IMR-90 (cell line): Measurements from ENCODE around the gene UBE3A.

Source experiments
- CEBPB ChIP-seq: IDR thresholded peaks from 2 replicates; pipeline ENCODE4 v1.6.1; 2012; ENCODE audit warnings: low read depth, low read length, improper control_type of control experiment
- FOS ChIP-seq: fragments of 150-350 bp; IDR thresholded peaks from 2 replicates; pipeline ENCODE4 v1.6.1; 2016; ENCODE audit warnings: low read depth, low read length
- MAZ ChIP-seq: IDR thresholded peaks from 2 replicates; pipeline ENCODE4 v1.6.1; 2012; ENCODE audit warnings: low read depth, mild to moderate bottlenecking, low read length, improper control_type of control experiment, moderate library complexity, borderline replicate concordance
- MXI1 ChIP-seq: IDR thresholded peaks from 2 replicates; pipeline ENCODE4 v1.6.1; 2012; ENCODE audit warnings: low read depth, mild to moderate bottlenecking, low read length, moderate library complexity, borderline replicate concordance
- POLR2A ChIP-seq: IDR thresholded peaks from 2 replicates; pipeline ENCODE4 v1.6.1; 2012; ENCODE audit warnings: mild to moderate bottlenecking, low read depth, low read length
- RAD21 ChIP-seq: IDR thresholded peaks from 2 replicates; pipeline ENCODE4 v1.6.1; 2012; ENCODE audit warnings: low read length, improper control_type of control experiment
- RCOR1 ChIP-seq: IDR thresholded peaks from 2 replicates; pipeline ENCODE4 v1.6.1; 2012; ENCODE audit warnings: mild to moderate bottlenecking, low read length, improper control_type of control experiment; ENCODE audit not compliant: insufficient replicate concordance
- RFX5 ChIP-seq: IDR thresholded peaks from 2 replicates; pipeline ENCODE4 v1.8.0; 2012; ENCODE audit warnings: low read depth, mild to moderate bottlenecking, low read length, moderate library complexity
- USF2 ChIP-seq: fragments of 150-350 bp; IDR thresholded peaks from 2 replicates; pipeline ENCODE4 v1.6.1; 2017; ENCODE audit warnings: mild to moderate bottlenecking, antibody characterized with exemption, low read length, low read depth
- TF ChIP-seq, protein P1 (sequence below): conservative IDR thresholded peaks from 2 replicates; pipeline ENCODE4 v1.5.1; 2012; ENCODE audit warnings: mild to moderate bottlenecking, low read depth, low read length, improper control_type of control experiment

DNA sequence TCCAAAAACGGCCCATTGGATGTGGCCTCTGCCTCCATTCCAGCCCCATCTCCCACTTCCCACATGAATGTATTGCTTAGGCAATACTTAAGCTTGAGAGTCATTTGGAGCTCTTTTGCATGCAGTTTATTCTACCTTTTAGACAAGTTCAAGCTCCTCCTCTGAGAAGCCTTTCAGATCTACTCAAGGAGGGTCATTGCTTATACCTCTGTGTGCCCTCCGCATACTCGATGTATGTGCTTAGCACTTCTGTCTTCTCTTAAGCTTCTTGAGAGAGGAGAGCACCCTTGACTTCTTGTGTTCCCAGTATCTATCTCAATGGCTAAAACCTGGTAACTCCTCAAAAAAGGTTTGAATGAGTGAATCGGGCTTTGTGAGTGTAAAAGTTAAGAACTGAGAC is 6.6 kb upstream of the UBE3A start:
- TF ChIP-seq, protein P1, sequence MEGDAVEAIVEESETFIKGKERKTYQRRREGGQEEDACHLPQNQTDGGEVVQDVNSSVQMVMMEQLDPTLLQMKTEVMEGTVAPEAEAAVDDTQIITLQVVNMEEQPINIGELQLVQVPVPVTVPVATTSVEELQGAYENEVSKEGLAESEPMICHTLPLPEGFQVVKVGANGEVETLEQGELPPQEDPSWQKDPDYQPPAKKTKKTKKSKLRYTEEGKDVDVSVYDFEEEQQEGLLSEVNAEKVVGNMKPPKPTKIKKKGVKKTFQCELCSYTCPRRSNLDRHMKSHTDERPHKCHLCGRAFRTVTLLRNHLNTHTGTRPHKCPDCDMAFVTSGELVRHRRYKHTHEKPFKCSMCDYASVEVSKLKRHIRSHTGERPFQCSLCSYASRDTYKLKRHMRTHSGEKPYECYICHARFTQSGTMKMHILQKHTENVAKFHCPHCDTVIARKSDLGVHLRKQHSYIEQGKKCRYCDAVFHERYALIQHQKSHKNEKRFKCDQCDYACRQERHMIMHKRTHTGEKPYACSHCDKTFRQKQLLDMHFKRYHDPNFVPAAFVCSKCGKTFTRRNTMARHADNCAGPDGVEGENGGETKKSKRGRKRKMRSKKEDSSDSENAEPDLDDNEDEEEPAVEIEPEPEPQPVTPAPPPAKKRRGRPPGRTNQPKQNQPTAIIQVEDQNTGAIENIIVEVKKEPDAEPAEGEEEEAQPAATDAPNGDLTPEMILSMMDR, result no peak
- no peak for TF ChIP-seq USF2
- TF ChIP-seq FOS, result no peak
- TF ChIP-seq POLR2A, result no peak
- TF ChIP-seq RFX5, result no peak
- TF ChIP-seq RAD21, result no peak
- TF ChIP-seq CEBPB, result no peak
- TF ChIP-seq MXI1, result no peak
- no peak for TF ChIP-seq MAZ
- no peak for TF ChIP-seq RCOR1
